T-cell (primary cell): Measurements from ENCODE around the gene FAM53B. TPM values are rescaled to one million over a fixed set of nuclear protein-coding genes. Genes with fewer than 3 reads are reported as not detected.

ENCODE experiments used
- ATAC-seq, 4 experiments: fragments of 200-7000 bp in 3 of 4; fragments of 150-1000 bp in 1 of 4; cut with Tn5 transposase; replicated peaks in 1 of 4; 1 replicate in 3 of 4; 2 replicates in 1 of 4; pipeline ENCODE4 v1.10.0; 2021; ENCODE audit warnings: moderate library complexity in 3 of 4, mild to moderate bottlenecking in 2 of 4, moderate number of reproducible peaks in 1 of 4
- CTCF ChIA-PET, 2 donors: fragments of 300-600 bp; sonication (Branson Sonifier 250); formaldehyde crosslinking; loops; one replicate each; lab custom pipeline; 2022; ENCODE audit warnings: antibody characterized with exemption in 2 of 2; lab: Charles Lee
- POLR2A ChIA-PET, 2 donors: fragments of 300-600 bp; sonication (Branson Sonifier 250); formaldehyde crosslinking; loops; one replicate each; lab custom pipeline; 2022; ENCODE audit warnings: antibody characterized with exemption in 2 of 2; lab: Charles Lee
- DNase-seq, 35 experiments: peaks; one replicate each; pipeline versions ENCODE4 v3.0.0 to v3.0.0-alpha.2; 2013 to 2023
- H3K27ac ChIP-seq: one replicate; pipeline ENCODE4 v1.5.1; 2013; ENCODE audit warnings: low read length
- H3K27me3 ChIP-seq, 2 experiments: replicated peaks in 1 of 2; 1 replicate in 1 of 2; 2 replicates in 1 of 2; pipeline versions ENCODE4 v1.6.1 to v1.7.0; 2013; ENCODE audit warnings: low read length in 1 of 2, mixed read lengths in 1 of 2; ENCODE audit not compliant: control insufficient read depth in 2 of 2, insufficient read depth in 2 of 2; ENCODE audit errors: extremely low read depth in 1 of 2
- H3K36me3 ChIP-seq, 2 donors: 1 replicate in 1 of 2; 2 replicates in 1 of 2; pipeline versions ENCODE4 v1.6.1 to v1.7.0; 2013; ENCODE audit warnings: low read length in 1 of 2; ENCODE audit not compliant: control insufficient read depth in 2 of 2, insufficient read depth in 1 of 2; ENCODE audit errors: extremely low read depth in 1 of 2
- H3K4me1 ChIP-seq, 2 experiments: 1 replicate in 1 of 2; 2 replicates in 1 of 2; pipeline versions ENCODE4 v1.6.1 to v1.7.0; 2013; ENCODE audit warnings: low read length in 2 of 2, mixed read lengths in 1 of 2; ENCODE audit not compliant: insufficient read depth in 2 of 2, control insufficient read depth in 1 of 2; ENCODE audit errors: extremely low read depth in 1 of 2
- H3K4me3 ChIP-seq, 2 donors: 1 replicate in 1 of 2; 2 replicates in 1 of 2; pipeline versions ENCODE4 v1.5.1 to v1.7.0; 2013; ENCODE audit warnings: mild to moderate bottlenecking in 2 of 2, low read length in 1 of 2, moderate library complexity in 1 of 2; ENCODE audit not compliant: control insufficient read depth in 1 of 2; ENCODE audit errors: extremely low read depth in 1 of 2
- H3K9me3 ChIP-seq: 2 replicates; pipeline ENCODE4 v1.7.0; 2013
- H3K27ac Mint-ChIP-seq, 2 donors: one replicate each; pipeline ENCODE4 v1.8.0; 2020 to 2021; ENCODE audit warnings: mild to moderate bottlenecking in 2 of 2, mixed read lengths in 2 of 2
- H3K27me3 Mint-ChIP-seq, 2 donors: one replicate each; pipeline ENCODE4 v1.8.0; 2021 to 2022; ENCODE audit warnings: mixed read lengths in 2 of 2
- H3K36me3 Mint-ChIP-seq: one replicate; pipeline ENCODE4 v1.8.0; 2021; ENCODE audit warnings: mixed read lengths
- H3K4me1 Mint-ChIP-seq, 3 donors: one replicate each; pipeline ENCODE4 v1.8.0; 2020 to 2022; ENCODE audit warnings: mixed read lengths in 3 of 3, mild to moderate bottlenecking in 1 of 3
- H3K4me3 Mint-ChIP-seq, 3 donors: one replicate each; pipeline ENCODE4 v1.8.0; 2020 to 2022; ENCODE audit warnings: mild to moderate bottlenecking in 3 of 3, mixed read lengths in 3 of 3, moderate library complexity in 3 of 3
- H3K9me3 Mint-ChIP-seq, 3 donors: one replicate each; pipeline ENCODE4 v1.8.0; 2020 to 2022; ENCODE audit warnings: mixed read lengths in 3 of 3
- WGBS: methylation state at CpG from one replicate; pipeline ENCODE4 v1.1.5; 2013; ENCODE audit warnings: missing lambda C conversion rate; ENCODE audit not compliant: insufficient coverage; 5-methylcytosine and 5-hydroxymethylcytosine counted together
- total RNA-seq, 35 experiments: library from RNA in 6 of 35; stranded (reverse) in 6 of 35; fragments of 120-200 nt in 1 of 35; gene quantifications; one replicate each; pipeline versions ENCODE4 v1.2.1 to v1.2.4 and lab custom pipeline; 2013 to 2026

FAM53B gene
- total RNA-seq, 5 donors from 2014 or later (not counting 1 experiment from before 2014, with no cell fraction given) = 39.3 to 86.5 (median 52.3) TPM

GRCh38 chr10:124676416-124677062 is 67.6 kb downstream of the FAM53B start:
- DNase-seq (no peak), ATAC-seq (no peak)
- H3K27ac Mint-ChIP-seq = peak overlapping the region; percentile 96 to 97
- Histone ChIP-seq H3K27ac (peak overlapping the region; percentile 67), H3K27me3 (no peaks in the 10 kb centered on the region), H3K36me3 (peaks cover 8 to 37% of the 10 kb centered on the region in 2 donors), H3K9me3 (no peaks in the 10 kb centered on the region), H3K4me3 (no peak overlapping the region), H3K4me1 (peaks cover 76 to 99% of the 10 kb centered on the region in 2 experiments)
- 98% methylated on average over 9 of the region's 15 CpGs for WGBS
- H3K9me3 Mint-ChIP-seq = no peaks in the 10 kb centered on the region
- H3K4me1 Mint-ChIP-seq = peaks cover 90 to 96% (median 94%) of the 10 kb centered on the region in 3 donors
- peak overlapping the region in 1 of 3 donors; percentile 88 for H3K4me3 Mint-ChIP-seq
- H3K36me3 Mint-ChIP-seq = peaks cover 24% of the 10 kb centered on the region
- ChIA-PET POLR2A (no interaction called here), CTCF (interaction anchor here (0.5 to 1.6 kb wide), 4 partner anchors 11 to 233 kb away, joined by 3 to 4 read pairs (median 3); no protein-coding TSS in a partner anchor)
- H3K27me3 Mint-ChIP-seq = no peaks in the 10 kb centered on the region

GRCh38 chr10:124675824-124676223 is 68.4 kb downstream of the FAM53B start:
- Mint-ChIP-seq H3K4me3 (peak overlapping the region in 1 of 3 donors; percentile 88), H3K4me1 (peaks cover 96 to 100% (median 99%) of the 10 kb centered on the region in 3 donors), H3K9me3 (no peaks in the 10 kb centered on the region), H3K27ac (peak overlapping the region; percentile 86 to 97), H3K27me3 (no peaks in the 10 kb centered on the region), H3K36me3 (peaks cover 21% of the 10 kb centered on the region)
- CTCF ChIA-PET = no interaction called here
- Histone ChIP-seq H3K4me1 (peaks cover 83 to 100% of the 10 kb centered on the region in 2 experiments), H3K9me3 (no peaks in the 10 kb centered on the region), H3K4me3 (no peak overlapping the region), H3K27ac (peak overlapping the region; percentile 30), H3K36me3 (peaks cover 5 to 30% of the 10 kb centered on the region in 2 donors), H3K27me3 (no peaks in the 10 kb centered on the region)
- no peak for ATAC-seq
- POLR2A ChIA-PET = no interaction called here
- WGBS = 100% methylated on average over 2 of the region's 4 CpGs
- DNase-seq = no peak

DNA sequence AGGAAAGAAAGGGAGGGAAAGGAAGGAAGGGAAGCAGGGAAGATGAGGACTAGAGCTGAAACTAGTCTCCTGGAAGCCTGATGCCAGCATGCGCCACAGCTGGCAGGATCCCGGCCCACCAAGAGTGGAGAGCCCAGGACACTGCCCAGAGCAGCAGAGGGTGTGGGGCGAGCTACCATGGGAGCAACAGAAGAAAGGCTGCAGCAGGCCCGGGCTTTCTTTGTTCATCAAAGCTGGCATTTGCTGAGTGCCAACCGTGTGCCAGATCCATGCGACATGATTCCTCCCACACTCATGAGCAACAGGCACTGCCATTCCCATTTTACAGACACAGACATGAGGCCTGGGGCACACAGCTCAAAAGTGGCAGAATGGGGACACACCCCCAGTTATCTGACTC is 68.9 kb downstream of the FAM53B start:
- no peak overlapping the region for H3K4me3 ChIP-seq
- H3K27me3 ChIP-seq = no peaks in the 10 kb centered on the region
- Mint-ChIP-seq H3K36me3 (peaks cover 20% of the 10 kb centered on the region), H3K4me1 (peaks cover 96 to 100% (median 99%) of the 10 kb centered on the region in 3 donors), H3K27ac (peak overlapping the region; percentile 86 to 97), H3K9me3 (no peaks in the 10 kb centered on the region), H3K27me3 (no peaks in the 10 kb centered on the region), H3K4me3 (peak overlapping the region in 2 of 3 donors; percentile 38 to 88)
- H3K4me1 ChIP-seq = peaks cover 89 to 100% of the 10 kb centered on the region in 2 experiments
- peaks cover 0 to 25% of the 10 kb centered on the region in 2 donors for H3K36me3 ChIP-seq
- no peaks in the 10 kb centered on the region for H3K9me3 ChIP-seq
- ChIA-PET POLR2A (no interaction called here), CTCF (interaction anchor here (0.6 to 0.9 kb wide), 4 partner anchors 28 to 74 kb away, joined by 3 read pairs; no protein-coding TSS in a partner anchor)
- 100% methylated on average over 3 of the region's 6 CpGs for WGBS
- H3K27ac ChIP-seq = no peak overlapping the region
- DNase-seq (no peak), ATAC-seq (no peak)

GRCh38 chr10:124674768-124675222 is 69.4 kb downstream of the FAM53B start:
- no peaks in the 10 kb centered on the region for H3K27me3 Mint-ChIP-seq
- Histone ChIP-seq H3K9me3 (no peaks in the 10 kb centered on the region), H3K4me1 (peaks cover 89 to 100% of the 10 kb centered on the region in 2 experiments), H3K27ac (no peak overlapping the region), H3K4me3 (no peak overlapping the region), H3K27me3 (no peaks in the 10 kb centered on the region), H3K36me3 (peaks cover 0 to 21% of the 10 kb centered on the region in 2 donors)
- H3K27ac Mint-ChIP-seq = peak overlapping the region; percentile 82 to 97
- peaks cover 94 to 100% (median 99%) of the 10 kb centered on the region in 3 donors for H3K4me1 Mint-ChIP-seq
- no peaks in the 10 kb centered on the region for H3K9me3 Mint-ChIP-seq
- no peak for ATAC-seq
- DNase-seq = no peak
- 98% methylated on average over 4 of the region's 9 CpGs for WGBS
- POLR2A ChIA-PET = interaction anchor here in 1 of 2 donors (1.5 kb wide), 1 partner anchor 14 kb away, joined by 4 read pairs; no protein-coding TSS in a partner anchor
- CTCF ChIA-PET = interaction anchor here (0.6 to 0.9 kb wide), 4 partner anchors 29 to 74 kb away, joined by 3 read pairs; no protein-coding TSS in a partner anchor
- H3K4me3 Mint-ChIP-seq = peak overlapping the region in 2 of 3 donors; percentile 38 to 88
- H3K36me3 Mint-ChIP-seq = peaks cover 16% of the 10 kb centered on the region

- ATAC-seq = peak in 2 of 4 experiments; percentile 11 to 14
- H3K27ac ChIP-seq = peak overlapping the region; percentile 63
- H3K9me3 Mint-ChIP-seq = no peaks in the 10 kb centered on the region
- peak overlapping the region; percentile 82 to 89 for H3K27ac Mint-ChIP-seq
- 71% methylated on average over 13 of the region's 16 CpGs for WGBS
- no peaks in the 10 kb centered on the region for H3K27me3 ChIP-seq
- ChIA-PET POLR2A (interaction anchor here in 1 of 2 donors (0.6 kb wide), 1 partner anchor 35 kb away, joined by 4 read pairs; no protein-coding TSS in a partner anchor), CTCF (interaction anchor here (0.6 to 1.9 kb wide), 12 partner anchors 16 to 393 kb away, joined by 3 to 9 read pairs (median 4); no protein-coding TSS in a partner anchor)
- peaks cover 19% of the 10 kb centered on the region for H3K36me3 Mint-ChIP-seq
- H3K9me3 ChIP-seq = no peaks in the 10 kb centered on the region
- DNase-seq = no peak
- peaks cover 0 to 32% of the 10 kb centered on the region in 2 donors for H3K36me3 ChIP-seq
- H3K4me3 ChIP-seq = no peak overlapping the region
- H3K4me1 ChIP-seq = peaks cover 68 to 100% of the 10 kb centered on the region in 2 experiments
- H3K27me3 Mint-ChIP-seq = no peaks in the 10 kb centered on the region
- H3K4me3 Mint-ChIP-seq = peak overlapping the region in 1 of 3 donors; percentile 88
- peaks cover 86 to 97% (median 93%) of the 10 kb centered on the region in 3 donors for H3K4me1 Mint-ChIP-seq
Measured at GRCh38 chr10:124672181-124672638, 72.0 kb downstream of the FAM53B start.

GRCh38 chr10:124671486-124672075 is 72.6 kb downstream of the FAM53B start:
- H3K4me3 Mint-ChIP-seq = peak overlapping the region in 2 of 3 donors; percentile 15 to 88
- Histone ChIP-seq H3K4me1 (peaks cover 64 to 99% of the 10 kb centered on the region in 2 experiments), H3K27ac (peak overlapping the region; percentile 63), H3K36me3 (peaks cover 0 to 31% of the 10 kb centered on the region in 2 donors), H3K9me3 (no peaks in the 10 kb centered on the region), H3K27me3 (no peaks in the 10 kb centered on the region), H3K4me3 (no peak overlapping the region)
- peak in 3 of 4 experiments; percentile 44 to 72 (median 57) for ATAC-seq
- CTCF ChIA-PET = interaction anchor here (0.6 to 1.9 kb wide), 11 partner anchors 16 to 394 kb away, joined by 3 to 9 read pairs (median 5); no protein-coding TSS in a partner anchor
- peak overlapping the region; percentile 82 to 89 for H3K27ac Mint-ChIP-seq
- WGBS = 11% methylated on average over 2 of the region's 8 CpGs
- POLR2A ChIA-PET = interaction anchor here in 1 of 2 donors (0.6 kb wide), 2 partner anchors 34 to 133 kb away, joined by 3 to 4 read pairs; no protein-coding TSS in a partner anchor
- H3K9me3 Mint-ChIP-seq = no peaks in the 10 kb centered on the region
- peaks cover 80 to 97% (median 90%) of the 10 kb centered on the region in 3 donors for H3K4me1 Mint-ChIP-seq
- DNase-seq = peak in 4 of 35 experiments; percentile 14 to 58 (median 31)
- H3K36me3 Mint-ChIP-seq = peaks cover 19% of the 10 kb centered on the region
- no peaks in the 10 kb centered on the region for H3K27me3 Mint-ChIP-seq
